Spleen (tissue), 7 donors: ENCODE measurements around the gene TDRD9.

Experiments used
- POLR2A ChIP-seq, 3 donors: fragments of 450-650 bp; IDR thresholded peaks; one replicate each; pipeline ENCODE4 v1.5.1; 2017; ENCODE audit warnings: antibody characterized with exemption in 3 of 3, mild to moderate bottlenecking in 1 of 3
- POLR2AphosphoS5 ChIP-seq, 3 donors: sonication (generic); formaldehyde crosslinking; IDR thresholded peaks; one replicate each; pipeline ENCODE4 v1.5.1; 2017; ENCODE audit warnings: antibody characterized with exemption in 3 of 3
- TF ChIP-seq, protein P1 (sequence below), 11 experiments: fragments of 200-600 bp in 7 of 11; fragments of 450-650 bp in 4 of 11; sonication (generic) in 4 of 11; IDR thresholded peaks in 8 of 11; conservative IDR thresholded peaks in 3 of 11; 1 replicate in 7 of 11; 2 replicates in 4 of 11; pipeline versions ENCODE4 v1.4.0 to v1.8.0; 2016 to 2021; ENCODE audit warnings: antibody characterized with exemption in 11 of 11, inconsistent platforms in 4 of 11, mild to moderate bottlenecking in 1 of 11
- donor health status: DM: no; HTN: no; CAD: no; lungs with moderate emphysema.
- donor health status: DM: no; HTN: no; CAD: no.
- donor health status: DM: no; HTN: no; CAD: no.

- no peak for TF ChIP-seq POLR2A (IDR thresholded peaks at IDR 0.05)
- TF ChIP-seq, protein P1, sequence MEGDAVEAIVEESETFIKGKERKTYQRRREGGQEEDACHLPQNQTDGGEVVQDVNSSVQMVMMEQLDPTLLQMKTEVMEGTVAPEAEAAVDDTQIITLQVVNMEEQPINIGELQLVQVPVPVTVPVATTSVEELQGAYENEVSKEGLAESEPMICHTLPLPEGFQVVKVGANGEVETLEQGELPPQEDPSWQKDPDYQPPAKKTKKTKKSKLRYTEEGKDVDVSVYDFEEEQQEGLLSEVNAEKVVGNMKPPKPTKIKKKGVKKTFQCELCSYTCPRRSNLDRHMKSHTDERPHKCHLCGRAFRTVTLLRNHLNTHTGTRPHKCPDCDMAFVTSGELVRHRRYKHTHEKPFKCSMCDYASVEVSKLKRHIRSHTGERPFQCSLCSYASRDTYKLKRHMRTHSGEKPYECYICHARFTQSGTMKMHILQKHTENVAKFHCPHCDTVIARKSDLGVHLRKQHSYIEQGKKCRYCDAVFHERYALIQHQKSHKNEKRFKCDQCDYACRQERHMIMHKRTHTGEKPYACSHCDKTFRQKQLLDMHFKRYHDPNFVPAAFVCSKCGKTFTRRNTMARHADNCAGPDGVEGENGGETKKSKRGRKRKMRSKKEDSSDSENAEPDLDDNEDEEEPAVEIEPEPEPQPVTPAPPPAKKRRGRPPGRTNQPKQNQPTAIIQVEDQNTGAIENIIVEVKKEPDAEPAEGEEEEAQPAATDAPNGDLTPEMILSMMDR (IDR thresholded peaks at IDR 0.05 in 8 of 11, conservative IDR thresholded peaks at IDR 0.05 in 3 of 11): no peak
- TF ChIP-seq POLR2AphosphoS5 (IDR thresholded peaks at IDR 0.05): no peak
Observed at GRCh38 chr14:103998027-103998426, 69.8 kb downstream of the TDRD9 start.
